M059J (cell line): ENCODE measurements around the gene SLC22A23. TPM values are rescaled to one million over a fixed set of nuclear protein-coding genes. Genes with fewer than 3 reads are reported as not detected.

Experiments
- DNase-seq: peaks from one replicate; pipeline ENCODE4 v3.0.0-alpha.2; 2012; ENCODE audit warnings: low read depth
- total RNA-seq: library from RNA; depleted of rRNA; stranded (reverse); fragments of >200 nt; shearing (Covaris generic); gene quantifications from 2 replicates; pipeline ENCODE4 v1.2.3, GENCODE V29; 2014; rRNA removed

SLC22A23 gene
- total RNA-seq, 1 experiment from 2014 or later = 0.64 TPM

DNA sequence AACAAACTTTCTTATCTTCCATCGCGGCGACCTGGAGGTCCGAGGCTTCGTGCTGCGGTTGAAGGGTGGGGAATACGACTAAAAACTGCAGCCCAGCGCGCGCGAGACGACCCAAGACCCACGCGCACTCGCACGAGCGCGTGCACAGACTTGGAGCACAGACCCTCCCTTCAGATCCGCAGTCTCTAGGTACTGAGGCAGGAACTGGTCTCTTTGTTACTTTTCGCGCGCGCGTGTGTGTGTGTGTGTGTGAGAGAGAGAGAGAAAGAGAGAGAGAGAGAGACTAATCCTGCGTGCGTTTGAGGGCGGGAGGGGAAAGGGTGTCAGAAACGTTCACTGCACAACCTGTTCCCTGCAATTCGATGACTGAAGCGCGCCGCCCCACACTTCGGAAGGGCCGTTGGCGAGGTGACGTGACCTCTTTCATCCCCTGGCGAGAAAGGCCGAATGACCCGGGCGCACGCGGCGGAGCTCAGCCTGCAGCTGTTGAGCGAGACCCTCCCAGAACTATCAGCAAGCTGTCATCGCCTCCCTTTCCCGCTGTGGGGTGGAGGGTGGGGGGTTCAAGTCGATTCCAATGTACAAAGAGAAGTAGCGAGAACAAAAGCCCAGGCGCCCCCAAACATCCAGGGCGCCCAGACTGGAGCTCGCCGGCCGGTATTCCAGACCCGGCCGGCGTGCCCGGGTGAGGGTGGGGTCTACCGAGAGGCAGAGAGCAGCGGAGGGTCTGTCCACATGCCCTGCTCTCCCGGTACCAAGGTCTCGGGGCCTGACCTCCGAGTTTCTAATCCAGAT is 227.9 kb downstream of the SLC22A23 start:
- DNase-seq = peak; percentile 45

DNA sequence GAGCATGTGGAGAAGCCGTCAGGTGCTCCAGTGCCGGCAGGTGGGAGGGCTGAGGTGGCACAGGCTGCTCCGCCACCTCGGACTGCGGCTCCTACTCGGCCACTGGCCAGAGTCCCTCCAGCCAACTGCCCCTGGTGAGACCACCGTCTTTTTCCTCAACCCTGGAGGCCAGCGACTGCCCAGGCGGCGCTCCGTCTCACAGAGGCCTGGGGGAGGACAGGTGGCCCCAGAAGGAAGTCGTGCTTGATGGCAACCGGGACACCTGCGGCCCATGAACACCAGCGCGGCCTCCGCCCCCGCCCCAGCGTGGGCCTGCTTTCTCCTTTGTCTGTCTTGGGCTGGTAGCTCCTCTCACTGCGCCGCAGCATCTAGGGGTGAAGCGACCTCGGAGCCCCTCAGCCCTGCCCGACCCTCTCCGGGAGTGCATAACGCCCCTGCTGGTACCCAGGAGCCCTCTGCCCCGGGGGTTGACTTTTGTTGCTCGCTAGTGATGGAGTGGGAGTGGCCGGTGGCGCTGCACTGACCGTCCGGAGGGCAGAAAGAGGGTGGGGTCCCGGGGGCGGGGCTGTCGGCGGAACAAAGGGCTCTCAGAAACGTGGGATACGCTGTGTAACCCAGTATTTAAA is 228.7 kb downstream of the SLC22A23 start:
- no peak for DNase-seq

DNA sequence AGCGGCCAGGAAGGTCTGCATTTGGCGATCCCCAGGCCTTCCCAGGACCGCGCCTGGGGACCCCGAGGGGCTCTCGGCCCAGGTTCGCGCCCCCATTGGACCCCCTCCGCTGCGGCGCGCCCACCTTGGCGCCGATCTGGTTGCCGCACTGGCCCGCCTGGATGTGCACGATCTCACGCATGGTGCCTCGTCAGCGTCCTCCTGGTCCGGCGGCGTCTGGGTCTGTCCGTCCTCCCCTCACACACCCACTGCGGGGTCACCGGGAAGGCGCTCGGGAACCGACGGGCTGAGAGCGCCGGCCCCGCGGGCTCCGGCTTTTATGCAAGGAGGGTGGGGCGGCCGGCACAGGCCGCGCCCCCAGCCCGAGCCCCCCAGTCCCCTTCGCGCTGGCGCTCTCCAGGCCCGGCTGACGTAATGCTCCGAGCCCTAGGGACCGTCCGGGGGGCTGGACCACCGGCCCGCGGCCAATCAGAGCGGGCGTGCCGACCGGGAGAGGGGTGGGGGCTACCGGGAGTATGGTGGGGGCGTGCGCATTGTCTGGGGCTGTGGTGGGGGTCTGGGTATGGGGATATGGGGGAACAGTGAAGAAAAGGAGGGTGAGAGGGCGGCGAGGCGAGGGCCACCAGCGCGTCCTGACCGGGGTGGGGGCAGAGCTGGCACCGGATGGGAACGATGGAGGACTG is 229.3 kb downstream of the SLC22A23 start, which contains the start of gene TUBB2B:
Gene TUBB2B (minus strand): TSS at position 291 of the 683 bp plus-strand sequence. CDS start 110 bp downstream, at position 181.
- peak; percentile 59 for DNase-seq

DNA sequence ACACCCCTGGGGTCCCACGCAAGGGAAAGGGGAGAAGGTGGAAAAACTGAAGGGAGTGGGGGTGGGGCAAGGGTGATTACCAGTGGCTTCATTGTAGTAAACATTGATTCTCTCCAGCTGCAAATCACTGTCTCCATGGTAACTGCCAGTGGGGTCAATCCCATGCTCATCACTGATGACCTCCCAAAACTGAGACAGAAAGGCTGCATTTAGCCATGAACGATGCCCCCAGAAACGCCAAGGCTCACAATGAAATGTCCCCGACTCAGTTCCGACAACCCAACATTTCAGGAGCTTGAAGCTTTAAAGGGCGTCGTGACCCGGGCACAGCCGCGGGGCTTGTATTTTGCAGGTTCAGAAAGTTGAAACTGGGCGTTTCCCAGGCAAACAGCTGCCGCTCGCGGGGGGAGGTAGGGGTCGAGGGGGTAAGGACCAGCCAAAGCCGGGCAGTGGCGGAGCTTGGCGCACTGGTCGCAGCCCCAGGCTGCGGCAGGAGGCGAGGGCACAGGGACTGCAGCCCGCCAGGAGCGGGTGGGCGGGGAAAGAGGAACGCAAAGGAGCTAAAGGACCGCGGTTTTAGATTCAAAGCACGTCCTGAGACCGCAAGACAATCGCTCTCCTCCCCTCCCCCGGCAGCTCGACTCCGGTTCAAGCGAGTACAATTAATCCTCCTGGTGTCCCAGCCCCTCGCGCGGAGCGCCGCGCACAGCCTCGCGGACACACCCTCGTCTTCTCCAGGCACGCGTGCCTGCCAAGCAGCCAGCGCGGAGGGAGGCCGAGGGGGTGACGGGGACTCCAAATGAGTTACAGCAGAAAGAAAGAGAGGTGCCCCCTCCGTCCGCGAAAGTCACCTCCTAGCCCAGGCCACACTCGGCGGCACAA is 230.1 kb downstream of the SLC22A23 start:
- peak; percentile 77 for DNase-seq

DNA sequence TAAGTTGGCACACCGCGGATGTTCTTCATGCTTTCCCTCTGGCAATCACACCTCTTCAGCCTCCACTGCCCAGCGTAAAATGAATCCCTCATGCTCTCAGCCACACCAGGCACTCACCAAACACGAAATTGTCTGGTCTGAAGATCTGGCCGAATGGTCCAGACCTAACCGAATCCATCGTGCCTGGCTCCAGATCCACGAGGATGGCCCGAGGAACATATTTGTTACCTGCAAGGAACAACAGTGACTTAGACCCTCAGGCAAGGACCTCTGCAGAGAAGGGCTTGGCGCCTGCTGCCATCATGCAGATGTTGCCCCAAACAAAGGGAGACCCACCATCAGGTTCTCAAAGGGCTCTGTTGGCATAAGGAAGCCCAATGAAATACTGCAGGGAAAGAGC is 230.8 kb downstream of the SLC22A23 start:
- no peak for DNase-seq

DNA sequence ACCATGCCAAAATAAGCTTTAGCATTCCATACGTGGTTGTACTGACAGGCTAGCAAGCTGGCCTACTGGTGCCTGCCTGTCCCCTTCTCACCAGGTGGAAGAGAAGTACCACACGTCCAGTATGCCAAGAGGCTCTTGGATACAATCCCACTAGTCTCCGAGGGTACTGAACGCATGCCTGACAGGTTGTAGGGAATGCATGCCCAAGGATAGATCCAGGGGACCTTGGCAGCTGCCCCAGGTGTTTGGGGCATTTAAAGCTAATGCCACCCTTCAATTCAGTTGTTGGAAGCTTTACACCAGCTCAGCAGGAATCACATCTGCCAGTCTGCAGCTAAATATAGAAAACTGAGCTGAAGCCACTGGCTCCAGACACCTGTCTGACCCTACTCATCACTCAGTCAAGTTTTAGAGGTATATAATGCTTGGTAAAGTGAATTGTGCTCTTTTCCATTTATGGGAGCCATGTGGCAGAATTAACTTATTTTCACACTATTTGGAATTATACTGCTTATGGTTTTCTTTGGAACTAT is 234.3 kb downstream of the SLC22A23 start:
- no peak for DNase-seq

DNA sequence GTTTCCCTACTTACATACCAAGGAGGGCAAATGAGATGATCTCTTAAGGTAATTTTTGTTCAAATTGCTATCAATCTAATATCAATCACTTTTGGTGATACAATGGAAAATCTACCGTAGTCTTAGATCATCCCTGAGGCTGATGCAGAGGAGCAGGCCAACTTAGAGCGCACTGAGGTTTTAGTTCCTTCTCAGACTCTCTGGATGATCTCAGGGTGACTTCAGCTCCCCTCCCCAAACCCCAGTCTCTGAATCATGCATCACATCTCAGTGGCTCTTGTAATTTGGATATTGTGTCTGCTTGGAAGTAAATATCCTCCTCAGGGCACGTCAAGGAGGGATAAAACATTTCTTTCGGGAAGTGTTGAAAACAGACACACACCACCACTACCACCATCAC is 235.3 kb downstream of the SLC22A23 start:
- DNase-seq = no peak

DNA sequence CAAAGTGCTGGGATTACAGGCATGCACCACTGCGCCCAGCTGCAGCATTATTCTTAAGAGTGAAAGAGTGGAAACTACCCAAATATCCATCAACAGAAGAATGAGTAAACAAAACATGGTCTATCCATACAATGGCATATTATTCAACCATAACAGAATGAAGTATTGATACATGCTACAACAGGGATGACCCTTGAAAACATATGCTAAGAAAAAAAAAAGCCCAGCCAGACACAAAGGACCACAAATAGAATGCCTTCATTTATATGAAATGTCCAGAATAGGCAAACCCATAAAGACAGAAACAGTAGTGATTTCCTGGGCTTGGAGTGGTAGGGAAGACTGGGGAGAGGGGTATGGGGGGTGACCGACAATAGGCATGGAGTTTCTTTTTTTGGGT is 236.5 kb downstream of the SLC22A23 start:
- no peak for DNase-seq

Other genes with a start within 250 kb of the SLC22A23 start
- 60.1 and 127 TPM in 2 replicates for gene TUBB2B, start 229.4 kb downstream of the SLC22A23 start, total RNA-seq
- 29.9 and 35.1 TPM in 2 replicates for gene PSMG4, start 198.1 kb downstream of the SLC22A23 start, total RNA-seq